Renal cortical epithelial cell (primary cell): ENCODE data around the gene PHRF1. TPM values are rescaled to one million over a fixed set of nuclear protein-coding genes. Genes with fewer than 3 reads are reported as not detected.

Experiments
- DNase-seq: peaks from one replicate; pipeline ENCODE4 v3.0.0-alpha.2; 2011; ENCODE audit warnings: low read depth
- total RNA-seq: library from RNA; depleted of rRNA; stranded (reverse); fragments of >200 nt; gene quantifications from 2 replicates; pipeline ENCODE4 v1.2.3, GENCODE V29; 2014

The PHRF1 gene
- total RNA-seq, 1 donor from 2014 or later: 40.9 TPM

DNA sequence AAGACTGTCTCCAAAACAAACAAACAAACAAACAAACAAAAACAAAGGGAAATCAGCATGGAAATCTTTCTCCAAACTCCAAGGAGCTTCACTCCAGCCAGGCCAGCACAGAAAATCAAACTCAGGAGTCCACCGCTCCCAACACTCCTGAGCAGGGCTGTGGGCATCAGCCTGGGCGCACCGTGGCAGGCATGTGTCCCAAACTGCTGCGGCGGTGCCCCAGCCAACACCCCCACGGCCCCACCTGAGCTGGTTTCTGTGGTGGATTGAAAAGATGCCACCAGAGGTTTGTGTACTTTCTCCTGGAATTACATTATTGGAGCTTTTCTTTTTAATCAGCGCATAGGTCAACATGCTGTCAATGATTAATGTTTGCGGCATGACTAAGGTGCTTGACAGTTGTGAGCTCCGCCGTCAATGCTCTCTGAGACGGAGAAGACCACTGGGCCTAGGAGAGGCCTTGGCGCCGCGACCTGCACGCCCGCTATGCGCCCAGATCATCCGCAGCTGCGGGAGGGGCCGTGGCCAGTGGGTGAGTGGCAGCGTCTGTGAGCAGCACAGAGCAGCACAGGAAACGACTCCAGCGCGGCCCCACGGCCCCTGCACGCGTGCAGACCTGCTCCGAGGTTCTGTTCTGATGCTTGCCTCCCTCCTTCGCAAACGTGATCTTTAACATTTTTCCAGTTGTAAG lies 78.9 kb downstream of the PHRF1 start:
- peak; percentile 88 for DNase-seq

DNA sequence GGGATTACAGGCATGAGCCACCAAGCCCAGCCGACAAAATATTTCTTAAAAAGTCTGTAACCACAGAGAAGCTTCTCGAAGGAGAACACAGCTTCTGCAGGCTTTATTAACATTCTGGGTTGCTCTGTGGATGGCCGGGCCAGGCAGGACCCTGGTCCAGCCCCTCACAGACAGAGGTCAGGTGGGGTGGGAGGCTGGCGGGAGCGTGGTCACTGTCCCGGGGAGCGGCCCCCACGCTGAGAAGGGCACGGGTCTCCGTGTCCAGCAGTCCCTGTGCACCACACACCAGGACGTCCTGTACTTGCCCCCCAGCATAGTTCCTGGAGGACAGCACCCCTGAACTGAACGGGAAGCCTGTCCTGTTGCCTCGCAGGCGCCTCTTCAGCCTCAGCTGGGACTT lies 80.2 kb downstream of the PHRF1 start:
- no peak for DNase-seq

DNA sequence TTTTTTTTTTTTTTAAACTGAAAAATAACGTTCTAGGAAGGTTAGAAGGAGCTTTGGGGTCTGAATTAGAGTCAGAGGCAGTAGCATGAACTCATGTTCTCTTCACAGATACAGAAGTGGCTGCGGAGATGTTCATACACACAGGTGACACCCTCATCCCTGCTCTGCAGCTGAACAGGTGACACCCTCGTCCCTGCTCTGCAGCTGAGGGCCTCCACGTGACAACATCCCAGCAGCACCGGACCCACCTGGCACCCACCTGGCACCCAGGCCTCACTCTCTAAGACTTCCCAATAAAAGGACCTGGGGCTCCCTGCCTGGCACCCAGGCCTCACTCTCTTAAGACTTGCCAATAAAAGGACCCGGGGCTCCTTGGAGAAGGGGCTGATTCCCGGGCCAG lies 80.6 kb downstream of the PHRF1 start:
- DNase-seq: no peak

DNA sequence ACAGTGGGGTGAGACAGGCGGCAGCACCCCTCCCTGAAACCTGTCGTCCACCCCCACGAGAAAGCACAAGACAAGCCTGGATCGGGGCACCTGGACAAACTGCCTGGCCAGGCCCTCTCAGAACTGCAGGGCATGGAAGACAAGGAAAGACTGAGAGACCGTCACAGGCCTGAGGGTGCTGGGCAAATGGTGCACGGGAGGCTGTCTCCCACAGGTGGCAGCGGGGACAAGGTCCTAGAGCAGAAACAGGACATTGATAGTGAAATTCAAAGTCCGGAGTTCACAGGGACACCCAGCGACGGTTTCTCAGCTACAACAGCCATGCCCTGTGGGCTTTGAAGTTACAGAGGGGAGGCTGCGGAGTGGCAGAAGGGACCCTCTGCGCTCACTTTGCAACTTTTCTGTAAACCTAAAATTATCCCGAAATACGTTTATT lies 81.4 kb downstream of the PHRF1 start:
- DNase-seq: no peak

DNA sequence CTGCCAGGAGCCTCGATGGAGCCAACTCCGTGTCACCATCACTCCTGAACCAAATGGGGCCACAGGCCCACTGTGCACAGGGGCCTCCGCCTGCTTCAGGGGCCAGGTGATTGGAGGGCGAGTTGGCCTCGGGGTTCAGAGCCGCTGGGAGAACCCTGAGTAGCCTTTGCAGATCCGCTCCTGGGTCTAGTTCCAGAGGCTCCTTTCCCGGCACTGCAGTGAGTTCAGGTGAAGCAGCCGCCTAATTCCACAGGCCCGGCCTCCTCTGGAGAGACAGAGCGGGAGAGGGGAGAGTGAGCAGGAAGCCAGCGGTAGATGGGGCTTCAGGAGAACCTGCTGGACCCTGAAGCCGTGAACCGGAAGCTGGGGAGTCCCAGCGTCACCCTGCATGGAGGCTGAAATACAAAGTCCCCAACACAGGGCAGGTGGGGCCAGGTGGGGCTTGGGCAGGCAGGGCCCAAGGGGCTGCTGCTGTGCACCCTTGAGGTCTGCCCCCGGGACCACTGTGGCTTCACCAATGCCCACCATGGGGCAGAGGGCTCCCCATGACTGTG lies 83.3 kb downstream of the PHRF1 start:
- no peak for DNase-seq

DNA sequence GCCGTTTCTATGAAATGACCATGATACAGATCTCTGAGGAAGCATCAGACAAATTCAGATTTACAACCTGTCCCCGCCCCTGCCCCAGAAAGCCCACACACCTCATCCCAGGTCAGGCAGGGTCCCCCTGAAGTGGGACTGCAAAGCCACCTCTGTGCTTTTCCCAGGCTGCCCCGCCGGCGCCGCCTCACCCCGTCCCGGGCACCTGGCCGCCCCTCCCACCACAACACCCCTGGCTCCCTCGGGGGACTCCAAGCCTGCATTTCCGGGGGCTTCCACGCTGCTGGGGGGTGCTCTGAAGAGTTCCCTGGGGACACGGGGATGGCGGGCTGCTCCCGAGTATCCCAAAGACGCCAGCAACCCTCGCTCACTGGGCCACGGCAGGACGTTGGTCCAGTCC lies 84.0 kb downstream of the PHRF1 start:
- DNase-seq: no peak

DNA sequence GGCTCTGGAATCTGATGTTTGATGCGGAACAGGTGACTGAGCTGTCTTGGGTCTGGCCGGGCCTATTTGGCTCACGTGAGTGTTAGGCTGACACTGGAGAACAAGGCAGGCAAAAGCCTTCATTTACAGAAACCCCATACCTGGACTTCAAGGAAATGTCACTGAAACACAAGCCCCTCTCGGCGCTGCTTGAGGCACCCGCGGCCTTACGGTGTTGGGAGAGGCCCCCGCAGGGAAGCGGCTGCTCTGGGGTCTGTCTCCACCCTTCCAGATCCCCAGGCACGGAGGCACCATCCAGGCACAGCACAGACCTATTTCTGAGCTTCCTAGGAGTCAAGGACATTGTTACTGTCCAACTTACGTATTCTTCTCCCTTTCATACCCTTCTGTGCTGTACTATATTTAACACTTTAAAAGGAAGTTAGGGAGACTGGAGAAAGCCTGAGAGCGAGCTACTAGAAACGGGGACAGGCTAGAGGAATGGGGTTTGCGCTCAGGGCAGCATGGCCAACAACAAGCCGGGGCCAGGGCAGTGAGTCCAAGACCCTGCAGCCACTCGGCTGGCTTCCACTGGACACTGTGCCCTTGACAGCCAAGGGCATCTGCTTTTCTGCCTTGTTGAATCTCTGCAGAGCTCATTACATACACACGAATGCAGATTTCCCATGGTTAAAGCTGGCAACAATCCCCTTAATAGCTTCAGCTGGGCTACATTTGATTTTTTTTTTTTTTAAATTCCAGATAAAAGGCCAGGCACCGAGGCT lies 84.6 kb downstream of the PHRF1 start:
- no peak for DNase-seq

Other genes starting within 250 kb of the PHRF1 start
- gene B4GALNT4, start 207.0 kb upstream of the PHRF1 start, total RNA-seq: 4.0 and 4.5 TPM in 2 replicates
- 1.7 and 13.7 TPM in 2 replicates for gene PKP3, start 182.3 kb upstream of the PHRF1 start, total RNA-seq
- 5.4 and 41.5 TPM in 2 replicates for gene SIGIRR, start 161.5 kb upstream of the PHRF1 start, total RNA-seq
- gene ANO9, start 134.5 kb upstream of the PHRF1 start, total RNA-seq: 9.2 and 10.8 TPM in 2 replicates
- gene PTDSS2, start 126.2 kb upstream of the PHRF1 start, total RNA-seq: 25.9 and 40.7 TPM in 2 replicates
- 227 and 230 TPM in 2 replicates for gene RNH1, start 69.2 kb upstream of the PHRF1 start, total RNA-seq
- gene HRAS, start 40.9 kb upstream of the PHRF1 start, total RNA-seq: 40.5 and 51.2 TPM in 2 replicates
- 0.17 and 2.0 TPM in 2 replicates for gene LRRC56, start 38.9 kb upstream of the PHRF1 start, total RNA-seq
- 0.69 and 1.7 TPM in 2 replicates for gene LMNTD2, start 15.7 kb upstream of the PHRF1 start, total RNA-seq
- gene RASSF7, start 15.5 kb upstream of the PHRF1 start, total RNA-seq: 65.7 and 110 TPM in 2 replicates
- gene IRF7, start 39.5 kb downstream of the PHRF1 start, total RNA-seq: 17.1 and 23.3 TPM in 2 replicates
- gene CDHR5, start 48.5 kb downstream of the PHRF1 start, total RNA-seq: 0.15 TPM in 1 of 2 replicates, not detected in the other
- gene SCT, start 50.7 kb downstream of the PHRF1 start, total RNA-seq: not detected in 2 replicates
- 0.10 TPM in 1 of 2 replicates, not detected in the other for gene DRD4, start 60.8 kb downstream of the PHRF1 start, total RNA-seq
- 27.6 and 62.7 TPM in 2 replicates for gene DEAF1, start 118.8 kb downstream of the PHRF1 start, total RNA-seq
- gene TMEM80, start 119.3 kb downstream of the PHRF1 start, total RNA-seq: 3.6 and 7.7 TPM in 2 replicates
- 235 and 376 TPM in 2 replicates for gene EPS8L2, start 129.8 kb downstream of the PHRF1 start, total RNA-seq
- gene TALDO1, start 171.0 kb downstream of the PHRF1 start, total RNA-seq: 188 and 419 TPM in 2 replicates
- gene GATD1, start 201.0 kb downstream of the PHRF1 start, total RNA-seq: 16.7 and 38.0 TPM in 2 replicates
- gene CEND1, start 213.6 kb downstream of the PHRF1 start, total RNA-seq: 0.60 TPM in 1 of 2 replicates, not detected in the other
- 16.3 and 22.6 TPM in 2 replicates for gene SLC25A22, start 221.8 kb downstream of the PHRF1 start, total RNA-seq
- gene PIDD1, start 228.8 kb downstream of the PHRF1 start, total RNA-seq: 3.1 and 6.9 TPM in 2 replicates
- 167 and 180 TPM in 2 replicates for gene RPLP2, start 233.5 kb downstream of the PHRF1 start, total RNA-seq
- 19.3 and 60.1 TPM in 2 replicates for gene PNPLA2, start 242.4 kb downstream of the PHRF1 start, total RNA-seq